Measurements from ENCODE around the gene PHAF1. TPM values are rescaled to one million over a fixed set of nuclear protein-coding genes. Genes with fewer than 3 reads are reported as not detected.

The PHAF1 gene
- total RNA-seq, 1 donor from 2014 or later, result 10.4 TPM

DNA sequence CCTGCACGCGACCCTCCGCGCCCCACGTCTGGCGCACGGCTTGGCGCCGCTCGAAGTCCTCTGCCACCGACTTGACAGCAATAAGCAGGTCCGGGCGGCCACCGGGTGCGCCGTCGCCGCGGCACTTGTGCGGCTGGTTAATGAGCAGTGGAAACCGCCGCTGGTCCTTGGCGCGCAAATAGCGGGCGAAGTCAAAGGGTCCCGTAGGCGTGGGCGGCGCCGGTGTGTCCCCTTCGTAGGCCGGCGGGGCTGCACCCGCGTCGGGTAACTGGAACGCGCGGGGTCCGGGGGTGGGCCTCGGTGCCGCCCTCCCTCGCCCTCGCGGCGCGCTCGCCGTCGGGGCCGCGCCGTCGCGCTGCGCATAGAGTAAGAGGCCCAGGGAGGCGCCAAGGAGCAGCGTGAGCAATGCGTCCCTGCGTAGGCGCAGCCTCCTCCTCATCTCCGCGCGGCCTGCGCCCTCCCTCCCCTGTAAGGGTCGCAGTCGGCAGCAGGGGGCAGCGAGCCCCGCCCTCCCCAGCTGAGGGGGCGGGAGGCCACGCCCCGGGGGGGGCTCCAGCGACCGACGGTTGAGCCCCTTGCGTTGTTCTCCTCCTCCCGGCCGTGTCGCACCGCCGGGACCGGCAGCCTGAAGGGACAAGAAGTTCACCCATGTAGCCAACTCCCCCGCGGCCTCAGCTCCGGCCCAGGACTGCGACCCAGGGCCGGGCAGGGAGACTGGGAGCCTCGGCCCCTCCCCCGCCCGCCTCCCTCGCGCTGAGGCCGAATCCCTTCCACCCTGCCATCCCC lies 40.5 kb downstream of the PHAF1 start:
- peaks cover 28% of the 10 kb centered on the region for H3K4me1 ChIP-seq
- H3K9me3 ChIP-seq (replicated peaks), result no peaks in the 10 kb centered on the region
- H3K27ac ChIP-seq (replicated peaks), result peak overlapping the region; percentile 82
- H3K36me3 ChIP-seq, result peaks cover 29% of the 10 kb centered on the region
- TF ChIP-seq CTCF (IDR thresholded peaks at IDR 0.05; ENCODE audit: borderline replicate concordance), result no peak
- H3K4me3 ChIP-seq, result peak overlapping the region; percentile 75
- peak; percentile 56 for DNase-seq
- intact Hi-C loops (cut with micrococcal nuclease), result loop anchor here (5.0 kb wide), 1 partner anchor 173 kb away; no protein-coding TSS in a partner anchor
- H3K27me3 ChIP-seq (ENCODE audit: low read depth), result peaks cover 12% of the 10 kb centered on the region

DNA sequence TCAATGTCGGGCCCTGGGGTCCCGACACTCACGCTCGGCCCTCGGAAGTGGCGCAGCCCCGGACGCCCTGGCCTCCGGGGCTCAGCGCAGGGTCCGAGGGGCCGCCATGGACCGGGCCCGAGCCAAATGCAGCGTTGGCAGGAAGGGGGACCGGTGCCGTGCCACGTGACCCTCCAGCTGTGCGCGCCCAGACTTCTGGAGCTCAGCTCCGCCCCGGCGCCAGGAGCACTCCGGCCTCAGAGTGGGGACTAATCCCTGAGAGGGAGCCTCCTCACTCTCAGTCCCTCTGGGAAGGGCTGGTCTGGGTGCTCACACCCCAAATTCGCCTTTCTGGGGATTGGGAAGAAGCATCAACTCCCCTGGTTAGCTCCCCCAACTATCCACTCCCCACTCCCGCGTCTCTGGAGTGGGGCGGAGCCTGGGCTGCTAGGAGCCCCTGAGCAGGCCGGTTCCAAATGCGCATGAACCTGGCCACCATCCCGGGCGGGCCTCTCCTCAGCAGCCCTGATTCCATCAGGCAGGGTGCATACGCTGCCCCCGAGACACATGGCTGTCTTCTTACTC lies 41.2 kb downstream of the PHAF1 start, which contains the start of gene B3GNT9:
B3GNT9 (minus strand) TSS at position 166 of the 564 bp plus-strand sequence. CDS start 513 bp downstream, outside the sequence.
- Histone ChIP-seq H3K36me3 (peaks cover 22% of the 10 kb centered on the region), H3K27me3 (ENCODE audit: low read depth) (peaks cover 12% of the 10 kb centered on the region), H3K4me1 (peaks cover 34% of the 10 kb centered on the region), H3K4me3 (peak within 1 kb of the TSS; percentile 75), H3K9me3 (replicated peaks) (no peaks in the 10 kb centered on the region), H3K27ac (replicated peaks) (peak within 1 kb of the TSS; percentile 82)
- intact Hi-C loops (cut with micrococcal nuclease), result loop anchor here (5.0 kb wide), 1 partner anchor 174 kb away; no protein-coding TSS in a partner anchor
- peak; percentile 82 for DNase-seq
- no peak for TF ChIP-seq CTCF (IDR thresholded peaks at IDR 0.05; ENCODE audit: borderline replicate concordance)

GRCh38 chr16:67151431-67152097 lies 41.8 kb downstream of the PHAF1 start:
- Histone ChIP-seq H3K4me1 (peaks cover 34% of the 10 kb centered on the region), H3K9me3 (replicated peaks) (no peaks in the 10 kb centered on the region), H3K36me3 (peaks cover 16% of the 10 kb centered on the region), H3K27me3 (ENCODE audit: low read depth) (peaks cover 12% of the 10 kb centered on the region), H3K4me3 (peak overlapping the region; percentile 75), H3K27ac (replicated peaks) (peak overlapping the region; percentile 82)
- TF ChIP-seq CTCF (IDR thresholded peaks at IDR 0.05; ENCODE audit: borderline replicate concordance), result no peak
- DNase-seq, result no peak
- intact Hi-C loops (cut with micrococcal nuclease), result loop anchor here (5.0 kb wide), 1 partner anchor 174 kb away; no protein-coding TSS in a partner anchor

GRCh38 chr16:67154578-67155294 lies 45.0 kb downstream of the PHAF1 start:
- H3K9me3 ChIP-seq (replicated peaks), result no peaks in the 10 kb centered on the region
- H3K27ac ChIP-seq (replicated peaks), result no peak overlapping the region
- DNase-seq, result no peak
- peaks cover 46% of the 10 kb centered on the region for H3K4me1 ChIP-seq
- no peak for TF ChIP-seq CTCF (IDR thresholded peaks at IDR 0.05; ENCODE audit: borderline replicate concordance)
- peak overlapping the region; percentile 51 for H3K4me3 ChIP-seq
- H3K36me3 ChIP-seq, result no peaks in the 10 kb centered on the region
- intact Hi-C loops (cut with micrococcal nuclease), result loop anchor here (5.0 kb wide), 1 partner anchor 177 kb away; no protein-coding TSS in a partner anchor
- H3K27me3 ChIP-seq (ENCODE audit: low read depth), result peaks cover 11% of the 10 kb centered on the region

Measured in left ventricle myocardium inferior (tissue), 1 donor.